AG10803 (cell line): ENCODE measurements around the gene INPP1.
A peak's percentile ranks its signal among the peaks of the same experiment; 100 is the strongest.

Experiments used
- DNase-seq: peaks from one replicate; pipeline ENCODE4 v3.0.0; 2010; ENCODE audit warnings: low read depth
- H3K4me3 ChIP-seq: 2 replicates; pipeline ENCODE4 v1.5.1; 2011; ENCODE audit warnings: mild to moderate bottlenecking, low read length, control low read depth
- TF ChIP-seq, protein P1 (sequence below): conservative IDR thresholded peaks from 2 replicates; pipeline ENCODE4 v1.5.1; 2011; ENCODE audit warnings: mild to moderate bottlenecking, low read length, control low read depth, inconsistent platforms

Gene INPP1

DNA sequence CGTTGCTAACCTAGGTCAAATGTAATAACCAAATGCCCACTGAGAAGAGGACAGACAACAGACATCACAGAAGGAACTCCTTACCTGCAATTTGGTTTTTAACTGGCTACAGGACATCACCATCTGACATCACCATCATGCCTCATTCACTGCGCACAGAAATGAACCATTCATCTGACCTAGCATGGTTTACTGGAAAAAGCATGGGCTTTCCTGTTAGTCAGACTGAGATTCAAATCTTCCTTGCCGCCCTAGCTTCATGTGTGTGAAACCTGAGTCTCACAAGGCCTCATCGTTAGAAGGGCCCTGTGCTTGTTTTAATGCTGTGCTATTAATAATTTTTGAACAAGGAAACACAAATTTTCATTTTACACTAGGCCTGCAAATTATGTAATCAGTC lies 22.7 kb upstream of the INPP1 start:
- DNase-seq, result no peak
- no peak overlapping the region for H3K4me3 ChIP-seq
- TF ChIP-seq, protein P1, sequence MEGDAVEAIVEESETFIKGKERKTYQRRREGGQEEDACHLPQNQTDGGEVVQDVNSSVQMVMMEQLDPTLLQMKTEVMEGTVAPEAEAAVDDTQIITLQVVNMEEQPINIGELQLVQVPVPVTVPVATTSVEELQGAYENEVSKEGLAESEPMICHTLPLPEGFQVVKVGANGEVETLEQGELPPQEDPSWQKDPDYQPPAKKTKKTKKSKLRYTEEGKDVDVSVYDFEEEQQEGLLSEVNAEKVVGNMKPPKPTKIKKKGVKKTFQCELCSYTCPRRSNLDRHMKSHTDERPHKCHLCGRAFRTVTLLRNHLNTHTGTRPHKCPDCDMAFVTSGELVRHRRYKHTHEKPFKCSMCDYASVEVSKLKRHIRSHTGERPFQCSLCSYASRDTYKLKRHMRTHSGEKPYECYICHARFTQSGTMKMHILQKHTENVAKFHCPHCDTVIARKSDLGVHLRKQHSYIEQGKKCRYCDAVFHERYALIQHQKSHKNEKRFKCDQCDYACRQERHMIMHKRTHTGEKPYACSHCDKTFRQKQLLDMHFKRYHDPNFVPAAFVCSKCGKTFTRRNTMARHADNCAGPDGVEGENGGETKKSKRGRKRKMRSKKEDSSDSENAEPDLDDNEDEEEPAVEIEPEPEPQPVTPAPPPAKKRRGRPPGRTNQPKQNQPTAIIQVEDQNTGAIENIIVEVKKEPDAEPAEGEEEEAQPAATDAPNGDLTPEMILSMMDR, result no peak

DNA sequence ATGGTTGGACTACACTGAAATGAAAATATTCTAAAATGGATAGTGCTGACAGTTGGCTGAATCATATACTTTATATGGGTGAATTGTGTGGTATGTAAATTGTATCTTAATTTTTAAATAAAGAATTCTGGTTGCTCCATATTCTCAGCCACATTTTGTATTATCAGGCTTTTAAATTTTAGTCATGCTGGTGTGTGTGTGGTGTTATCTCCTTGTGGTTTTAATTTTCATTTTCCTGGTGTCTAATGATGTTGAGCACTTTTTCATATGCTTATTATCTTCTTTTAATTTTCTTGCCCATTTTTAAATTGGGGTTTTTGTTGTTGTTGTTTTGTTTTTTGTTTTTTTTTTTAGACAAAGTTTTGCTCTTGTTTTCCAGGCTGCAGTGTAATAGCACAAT lies 20.0 kb upstream of the INPP1 start:
- no peak overlapping the region for H3K4me3 ChIP-seq
- no peak for DNase-seq
- TF ChIP-seq, protein P1, result no peak

GRCh38 chr2:190325588-190325987 lies 17.8 kb upstream of the INPP1 start:
- H3K4me3 ChIP-seq, result no peak overlapping the region
- TF ChIP-seq, protein P1, result no peak
- DNase-seq, result no peak

DNA sequence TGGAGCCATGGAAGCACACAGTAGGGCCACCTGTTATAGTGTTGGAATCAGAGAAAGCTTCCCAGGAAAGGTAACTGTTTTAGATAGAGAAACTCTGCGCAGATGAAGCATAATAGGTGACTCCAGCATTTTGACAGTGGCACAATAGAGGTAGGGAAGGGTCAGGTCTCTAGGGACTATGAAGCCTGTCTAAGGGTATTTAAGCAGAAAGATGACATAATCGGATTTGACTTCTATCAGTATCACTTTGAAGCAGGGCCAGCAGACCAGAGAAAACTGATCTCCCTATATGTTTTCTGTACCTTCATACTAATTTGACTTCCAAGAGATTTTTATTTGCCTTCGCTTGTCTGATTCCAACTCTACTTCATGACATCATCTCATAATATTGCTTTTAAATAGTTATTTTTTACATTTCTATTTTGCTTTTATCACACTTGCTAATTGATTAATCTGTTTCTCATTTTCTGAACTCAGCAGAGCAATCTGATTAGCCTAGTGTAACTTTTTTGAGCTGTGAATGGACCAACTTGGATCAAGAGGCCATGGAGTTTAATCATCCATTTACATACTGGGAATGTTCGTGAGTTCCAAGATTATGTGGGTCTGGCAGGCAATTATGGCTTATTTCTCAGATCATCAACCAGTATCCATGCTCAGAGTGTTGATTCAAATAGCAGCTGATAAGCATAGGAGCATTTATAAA lies 15.4 kb upstream of the INPP1 start:
- DNase-seq, result no peak
- TF ChIP-seq, protein P1, result no peak
- H3K4me3 ChIP-seq, result no peak overlapping the region

DNA sequence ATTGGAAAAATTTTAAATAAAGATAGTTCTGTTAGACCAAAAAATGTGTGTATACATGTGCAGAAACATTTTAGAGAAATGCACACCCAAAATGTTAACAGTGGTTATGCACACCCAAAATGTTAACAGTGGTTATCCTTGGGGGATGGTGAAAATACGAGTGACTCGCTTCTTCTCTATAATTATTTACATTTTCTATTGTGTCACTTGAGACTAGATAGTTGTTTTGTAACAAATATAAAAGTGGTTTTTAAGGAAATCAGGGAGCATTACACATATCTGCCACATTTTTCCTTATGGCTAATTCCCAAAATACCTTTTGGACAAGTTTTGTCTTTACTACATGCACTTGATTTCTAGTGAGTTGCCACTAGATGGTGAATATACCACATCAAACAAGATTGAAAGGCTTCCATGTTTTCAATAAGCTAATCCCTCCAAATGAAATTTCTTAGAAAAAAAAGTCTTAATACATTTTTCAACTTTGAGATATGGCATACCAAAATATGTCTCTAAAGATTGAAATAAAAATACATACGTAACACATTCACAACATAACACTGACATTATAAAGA lies 14.7 kb upstream of the INPP1 start:
- no peak overlapping the region for H3K4me3 ChIP-seq
- DNase-seq, result peak; percentile 7
- TF ChIP-seq, protein P1, result peak; percentile 26; the same call in 1 of the 2 replicates

- DNase-seq, result no peak
- TF ChIP-seq, protein P1, result no peak
These were observed 10.0 kb upstream of the INPP1 start for GRCh38 chr2:190333395-190333794.

DNA sequence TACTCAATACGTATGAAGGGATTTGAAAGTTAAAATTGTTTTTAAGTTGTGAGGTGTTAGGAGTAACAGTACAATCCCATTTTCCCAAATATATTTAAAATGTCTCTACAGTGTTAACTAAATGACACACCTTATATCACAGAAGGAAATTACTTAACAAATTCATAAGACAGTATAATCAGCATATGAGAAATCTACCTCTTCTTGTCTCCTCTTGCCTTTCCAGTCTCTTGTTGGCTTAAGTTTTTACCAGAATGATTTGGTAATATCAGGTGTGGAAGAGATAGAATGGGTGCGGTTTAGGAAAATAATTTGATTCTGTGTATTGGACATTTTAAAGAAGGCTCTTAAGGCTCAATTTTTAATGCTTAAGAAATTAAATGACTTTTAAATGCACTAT lies 9.5 kb upstream of the INPP1 start:
- no peak for DNase-seq

More at GRCh38 chr2:190333395-190333794, 10.0 kb upstream of the INPP1 start:
- no peak overlapping the region for H3K4me3 ChIP-seq

More for the DNA sequence above, 9.5 kb upstream of the INPP1 start:
- no peak overlapping the region for H3K4me3 ChIP-seq
- TF ChIP-seq, protein P1, result no peak
